GM18517 (cell line): Measurements from ENCODE around the gene MYO5A.
"Not testable (repeated sequence)": the region's sequence is repeated elsewhere in the genome, so short reads cannot be mapped to it uniquely, and the experiment has no call there.

Source experiments
- ATAC-seq: cut with Tn5 transposase; IDR thresholded peaks from one replicate; pipeline ENCODE4 v1.9.1; 2021; ENCODE audit warnings: mild to moderate bottlenecking, moderate library complexity; ENCODE audit not compliant: unreplicated experiment

MYO5A gene

GRCh38 chr15:52528564-52529340 lies at the start of gene MYO5A:
Gene MYO5A, minus strand, starts transcription at chr15:52528880. Its CDS starts 74 bp downstream, at chr15:52528806.
- ATAC-seq: peak; percentile 85

- no peak for ATAC-seq
Observed at GRCh38 chr15:52576692-52577091, 48.0 kb upstream of the MYO5A start.

- ATAC-seq: not testable (repeated sequence)
Observed at GRCh38 chr15:52575573-52575972, 46.9 kb upstream of the MYO5A start.

- ATAC-seq: no peak
Observed at GRCh38 chr15:52575072-52575471, 46.4 kb upstream of the MYO5A start.

- ATAC-seq: not testable (repeated sequence)
Observed at GRCh38 chr15:52574623-52575022, 45.9 kb upstream of the MYO5A start.

GRCh38 chr15:52568601-52569585 lies 40.2 kb upstream of the MYO5A start, which contains the start of gene ARPP19:
Gene ARPP19, minus strand, starts transcription at chr15:52569030. Its CDS starts 138 bp downstream, at chr15:52568892.
- ATAC-seq: peak; percentile 52

GRCh38 chr15:52567871-52568600 lies 39.4 kb upstream of the MYO5A start:
- no peak for ATAC-seq

- ATAC-seq: no peak
Observed at GRCh38 chr15:52566889-52567288, 38.2 kb upstream of the MYO5A start.

GRCh38 chr15:52565417-52566358 lies 37.0 kb upstream of the MYO5A start:
- ATAC-seq: not testable (repeated sequence)

GRCh38 chr15:52563501-52564060 lies 34.9 kb upstream of the MYO5A start:
- ATAC-seq: no peak

- no peak for ATAC-seq
Observed at GRCh38 chr15:52559575-52559974, 30.9 kb upstream of the MYO5A start.

GRCh38 chr15:52559022-52559421 lies 30.3 kb upstream of the MYO5A start:
- ATAC-seq: no peak

- peak; percentile 77 for ATAC-seq
Observed at GRCh38 chr15:52558196-52558595, 29.5 kb upstream of the MYO5A start.

- ATAC-seq: no peak
Observed at GRCh38 chr15:52557274-52557641, 28.6 kb upstream of the MYO5A start.

GRCh38 chr15:52556524-52557273 lies 28.0 kb upstream of the MYO5A start:
- ATAC-seq: no peak

GRCh38 chr15:52552303-52552702 lies 23.6 kb upstream of the MYO5A start:
- ATAC-seq: no peak

- ATAC-seq: no peak
Observed at GRCh38 chr15:52551762-52552161, 23.1 kb upstream of the MYO5A start.

GRCh38 chr15:52551186-52551585 lies 22.5 kb upstream of the MYO5A start:
- not testable (repeated sequence) for ATAC-seq
